Fibroblast of lung (primary cell): ENCODE results near the gene DIP2C. TPM values are rescaled to one million over a fixed set of nuclear protein-coding genes. Genes with fewer than 3 reads are reported as not detected.

Experiments used
- DNase-seq, 2 donors: peaks; one replicate each; pipeline versions ENCODE4 v3.0.0 to v3.0.0-alpha.2; 2010; ENCODE audit warnings: low read depth in 2 of 2
- H2AFZ ChIP-seq: 2 replicates; pipeline ENCODE4 v1.5.1; 2012; ENCODE audit warnings: low read length, control low read depth, inconsistent platforms
- H3K27ac ChIP-seq: 2 replicates; pipeline ENCODE4 v1.5.1; 2011; ENCODE audit warnings: low read length, control low read depth; ENCODE audit not compliant: insufficient read depth
- H3K27me3 ChIP-seq: 2 replicates; pipeline ENCODE4 v1.5.1; 2011; ENCODE audit warnings: mild to moderate bottlenecking, low read length; ENCODE audit not compliant: control insufficient read depth, insufficient read depth
- H3K36me3 ChIP-seq: 2 replicates; pipeline ENCODE4 v1.5.1; 2011; ENCODE audit warnings: low read length; ENCODE audit not compliant: control insufficient read depth, insufficient read depth
- H3K4me1 ChIP-seq: 2 replicates; pipeline ENCODE4 v1.5.1; 2011; ENCODE audit warnings: low read length; ENCODE audit not compliant: control insufficient read depth, insufficient read depth; ENCODE audit errors: extremely low read depth
- H3K4me2 ChIP-seq: 2 replicates; pipeline ENCODE4 v1.5.1; 2011; ENCODE audit warnings: low read length, control low read depth; ENCODE audit not compliant: insufficient read depth; ENCODE audit errors: extremely low read depth
- H3K4me3 ChIP-seq, 4 experiments: fragments of 200-600 bp in 1 of 4; sonication (generic) in 1 of 4; replicated peaks in 1 of 4; 2 replicates each; pipeline ENCODE4 v1.5.1; 2011 to 2016; ENCODE audit warnings: low read length in 4 of 4, low read depth in 3 of 4, mild to moderate bottlenecking in 3 of 4, control low read depth in 2 of 4, inconsistent platforms in 1 of 4, mixed read lengths in 1 of 4; ENCODE audit not compliant: insufficient read depth in 1 of 4; ENCODE audit errors: control extremely low read depth in 1 of 4
- H3K79me2 ChIP-seq: 2 replicates; pipeline ENCODE4 v1.5.1; 2012; ENCODE audit warnings: mild to moderate bottlenecking, low read length, inconsistent platforms; ENCODE audit not compliant: control insufficient read depth, insufficient read depth
- H3K9ac ChIP-seq: 2 replicates; pipeline ENCODE4 v1.5.1; 2011; ENCODE audit warnings: mild to moderate bottlenecking, low read length, control low read depth; ENCODE audit not compliant: insufficient read depth
- H3K9me3 ChIP-seq: 2 replicates; pipeline ENCODE4 v1.5.1; 2012; ENCODE audit warnings: low read depth, low read length; ENCODE audit not compliant: control insufficient read depth, insufficient read depth
- H4K20me1 ChIP-seq: 2 replicates; pipeline ENCODE4 v1.5.1; 2011; ENCODE audit warnings: low read length; ENCODE audit not compliant: control insufficient read depth, insufficient read depth; ENCODE audit errors: extremely low read depth
- CTCF ChIP-seq, 2 donors: IDR thresholded peaks in 1 of 2; conservative IDR thresholded peaks in 1 of 2; 1 replicate in 1 of 2; 2 replicates in 1 of 2; pipeline ENCODE4 v1.5.1; 2011 to 2012; ENCODE audit warnings: low read length in 2 of 2, control low read depth in 1 of 2, inconsistent platforms in 1 of 2, low read depth in 1 of 2, mild to moderate bottlenecking in 1 of 2
- EZH2 ChIP-seq: IDR thresholded peaks from 2 replicates; pipeline ENCODE4 v1.5.1; 2012; ENCODE audit warnings: low read length, control low read depth, mild to moderate bottlenecking; ENCODE audit errors: missing control alignments
- polyA plus RNA-seq, 2 donors: library from polyadenylated mRNA; depleted of rRNA in 1 of 2; stranded (reverse) in 1 of 2; unstranded in 1 of 2; fragments of >200 nt; gene quantifications; 2 replicates each; pipeline ENCODE4 v1.2.1, GENCODE V29; 2011 to 2012; ENCODE audit warnings: missing spikeins in 1 of 2
- total RNA-seq: library from RNA; depleted of rRNA; stranded (reverse); fragments of >200 nt; gene quantifications from 2 replicates; pipeline ENCODE4 v1.2.1, GENCODE V29; 2014

The DIP2C gene
- total and polyA plus RNA-seq, 2 donors (not counting 1 experiment from before 2014, with no cell fraction given): 10.7 to 18.3 TPM

GRCh38 chr10:436013-436697, 253.3 kb downstream of the DIP2C start:
- Histone ChIP-seq H3K9me3 (no peaks in the 10 kb centered on the region), H2AFZ (no peak overlapping the region), H4K20me1 (no peaks in the 10 kb centered on the region), H3K79me2 (no peaks in the 10 kb centered on the region), H3K27ac (no peak overlapping the region), H3K4me1 (no peaks in the 10 kb centered on the region), H3K4me3 (no peak overlapping the region), H3K36me3 (no peaks in the 10 kb centered on the region), H3K4me2 (no peak overlapping the region), H3K9ac (no peak overlapping the region), H3K27me3 (no peaks in the 10 kb centered on the region)
- DNase-seq: no peak
- no peak for TF ChIP-seq EZH2
- TF ChIP-seq CTCF (conservative IDR thresholded peaks at IDR 0.05 in 1 of 2, IDR thresholded peaks at IDR 0.05 in 1 of 2; ENCODE audit: low read depth in 1 of 2, low read length in 2 of 2): no peak

- Histone ChIP-seq H3K4me2 (no peak overlapping the region), H3K9ac (no peak overlapping the region), H3K9me3 (no peaks in the 10 kb centered on the region), H3K27me3 (no peaks in the 10 kb centered on the region), H4K20me1 (no peaks in the 10 kb centered on the region), H3K79me2 (no peaks in the 10 kb centered on the region), H3K36me3 (no peaks in the 10 kb centered on the region), H3K4me1 (no peaks in the 10 kb centered on the region), H3K27ac (no peak overlapping the region), H2AFZ (no peak overlapping the region), H3K4me3 (no peak overlapping the region)
- DNase-seq: no peak
- TF ChIP-seq CTCF (conservative IDR thresholded peaks at IDR 0.05 in 1 of 2, IDR thresholded peaks at IDR 0.05 in 1 of 2; ENCODE audit: low read depth in 1 of 2, low read length in 2 of 2) (no peak), EZH2 (no peak)
These were observed 254.1 kb downstream of the DIP2C start for GRCh38 chr10:435397-435796.

GRCh38 chr10:429696-430095, 259.8 kb downstream of the DIP2C start:
- Histone ChIP-seq H3K27me3 (no peaks in the 10 kb centered on the region), H3K4me1 (no peaks in the 10 kb centered on the region), H3K4me2 (no peak overlapping the region), H3K79me2 (no peaks in the 10 kb centered on the region), H3K4me3 (no peak overlapping the region), H3K36me3 (no peaks in the 10 kb centered on the region), H4K20me1 (no peaks in the 10 kb centered on the region), H3K9ac (no peak overlapping the region), H3K27ac (no peak overlapping the region), H3K9me3 (no peaks in the 10 kb centered on the region), H2AFZ (no peak overlapping the region)
- DNase-seq: no peak
- TF ChIP-seq EZH2 (no peak), CTCF (conservative IDR thresholded peaks at IDR 0.05 in 1 of 2, IDR thresholded peaks at IDR 0.05 in 1 of 2; ENCODE audit: low read depth in 1 of 2, low read length in 2 of 2) (no peak)
